Stimulated activated CD4-positive, alpha-beta T cell treated with anti-CD3 and anti-CD28 coated beads, Interleukin-12 subunit alpha, Interleukin-12 subunit beta, amount 100 ng/mL, for 4 hours (primary cell): ENCODE data around the gene DAB2IP.
"Not testable (repeated sequence)": the region's sequence is repeated elsewhere in the genome, so short reads cannot be mapped to it uniquely, and the experiment has no call there.

Source experiments
- DNase-seq: peaks from one replicate; pipeline ENCODE4 v3.0.0-alpha.2; 2020

DAB2IP gene

DNA sequence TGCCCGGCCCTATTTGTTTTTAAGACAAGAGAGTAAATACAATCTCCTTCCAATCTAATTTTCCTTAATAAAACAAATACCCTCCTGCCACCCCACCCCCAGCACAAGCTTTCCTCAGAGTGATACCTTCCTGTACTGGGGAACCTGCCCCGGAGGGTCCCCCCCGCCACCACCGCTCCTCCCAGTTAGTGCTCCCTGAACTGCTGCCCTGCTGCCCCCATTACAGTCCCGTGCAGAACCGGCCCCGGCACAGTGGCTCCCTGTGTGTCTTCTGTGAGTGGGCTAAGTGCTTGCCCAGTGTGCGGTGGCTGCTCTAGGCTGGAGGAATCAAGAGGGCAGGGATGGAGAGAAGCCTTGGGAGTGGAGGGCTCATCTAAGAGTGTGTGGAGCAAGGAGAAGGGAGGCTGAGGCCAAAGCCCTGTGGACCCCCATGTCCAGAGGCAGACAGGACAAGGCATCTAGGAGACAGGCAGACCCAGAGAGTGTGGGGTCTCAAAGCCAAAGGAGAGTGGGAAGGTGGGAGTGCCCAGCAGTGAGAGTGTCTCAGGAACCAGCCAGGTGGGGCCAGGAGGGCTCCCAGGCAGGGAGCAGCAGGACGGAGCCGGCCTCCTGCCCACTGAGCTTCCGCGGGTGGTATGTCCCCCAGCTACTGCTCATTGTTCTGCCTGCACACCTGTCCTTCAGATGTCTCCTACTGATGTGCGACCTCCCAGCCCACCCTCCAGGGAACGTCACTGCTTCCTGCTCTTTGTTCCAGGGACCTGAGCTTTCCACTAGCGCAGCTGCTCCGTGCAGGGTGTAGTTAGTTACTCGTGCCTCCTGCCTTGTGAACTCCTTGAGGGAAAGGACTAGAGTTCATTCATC, 129.0 kb downstream of the DAB2IP start:
- no peak for DNase-seq

DNA sequence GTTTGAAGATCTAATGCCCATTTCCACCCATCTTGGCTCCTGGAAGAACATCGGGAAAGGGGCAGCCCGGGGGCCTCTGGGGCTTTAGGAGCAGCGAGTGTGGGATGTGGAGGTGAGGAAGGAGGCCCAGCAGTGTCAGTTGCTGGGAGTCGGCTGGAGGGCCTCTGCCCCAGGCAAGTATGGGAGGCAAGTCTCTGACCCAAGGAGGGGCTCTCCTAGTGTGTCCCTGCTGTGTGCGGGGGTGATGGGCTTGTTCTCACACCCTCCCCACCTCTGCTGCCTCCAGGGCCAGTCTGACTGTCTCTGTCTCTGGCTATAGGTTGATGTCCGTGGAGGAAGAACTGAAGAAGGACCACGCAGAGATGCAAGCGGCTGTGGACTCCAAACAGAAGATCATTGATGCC, 129.7 kb downstream of the DAB2IP start:
- no peak for DNase-seq

DNA sequence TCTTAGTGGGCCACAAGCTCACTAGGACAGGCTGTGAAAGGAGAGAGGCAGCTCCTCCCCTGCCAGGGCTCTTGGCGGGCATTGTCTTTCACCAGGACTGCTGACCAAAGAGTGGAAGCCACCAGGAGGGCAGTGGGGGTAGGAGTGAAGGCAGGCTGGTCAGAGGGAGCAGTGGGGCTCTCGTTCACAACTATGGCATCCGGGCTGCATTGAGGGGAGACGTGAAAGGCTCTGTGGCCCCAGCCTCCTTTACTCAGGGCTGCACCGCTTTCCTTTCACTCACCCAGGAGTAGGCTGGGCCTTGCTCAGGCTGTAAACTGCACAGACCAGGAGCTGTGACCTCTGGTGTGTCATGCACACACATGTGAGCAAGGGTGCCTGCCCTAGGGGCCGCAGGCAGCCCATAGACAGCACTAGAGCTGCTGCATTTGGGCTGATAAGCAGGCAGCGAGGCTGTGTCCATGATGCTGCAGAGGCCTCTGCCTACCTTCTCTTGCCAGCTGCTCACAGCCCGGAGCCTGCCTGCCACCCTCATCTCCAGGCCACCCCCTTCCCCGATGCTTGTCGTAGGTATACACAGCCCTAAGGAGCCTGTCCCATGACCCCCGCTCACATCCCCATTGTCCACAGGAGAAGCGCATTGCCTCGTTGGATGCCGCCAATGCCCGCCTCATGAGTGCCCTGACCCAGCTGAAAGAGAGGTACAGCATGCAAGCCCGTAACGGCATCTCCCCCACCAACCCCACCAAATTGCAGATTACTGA, 130.4 kb downstream of the DAB2IP start:
- DNase-seq = no peak

DNA sequence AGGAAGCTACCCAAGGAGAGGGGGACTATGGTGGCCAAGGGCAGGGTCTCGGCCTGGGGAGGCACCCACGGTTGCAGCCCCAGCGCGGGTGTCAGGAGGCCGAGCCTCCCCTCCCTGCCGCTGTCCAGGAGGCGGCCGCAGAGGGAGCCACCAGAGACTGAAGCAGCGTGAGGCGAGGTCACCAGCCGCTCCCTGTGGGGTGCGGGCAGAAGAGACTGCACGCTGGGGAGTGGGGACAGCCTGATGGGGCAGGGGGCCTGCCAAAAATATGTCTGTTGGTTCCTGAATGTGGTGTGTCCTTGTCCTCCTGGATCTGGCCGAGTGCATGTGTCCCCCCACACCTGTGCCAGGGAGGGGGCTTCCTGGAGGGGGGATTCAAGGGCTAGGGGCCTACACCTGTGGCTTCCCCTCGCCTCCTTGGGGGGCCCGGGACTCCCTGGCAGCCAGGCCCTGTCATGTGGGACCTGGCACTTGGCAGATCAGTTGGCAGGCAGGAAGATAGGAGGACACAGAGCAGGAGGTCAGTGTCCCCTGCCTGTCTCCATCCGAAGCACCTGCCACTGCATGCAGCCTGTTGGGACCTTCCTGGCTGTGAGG, 131.2 kb downstream of the DAB2IP start:
- DNase-seq = no peak

DNA sequence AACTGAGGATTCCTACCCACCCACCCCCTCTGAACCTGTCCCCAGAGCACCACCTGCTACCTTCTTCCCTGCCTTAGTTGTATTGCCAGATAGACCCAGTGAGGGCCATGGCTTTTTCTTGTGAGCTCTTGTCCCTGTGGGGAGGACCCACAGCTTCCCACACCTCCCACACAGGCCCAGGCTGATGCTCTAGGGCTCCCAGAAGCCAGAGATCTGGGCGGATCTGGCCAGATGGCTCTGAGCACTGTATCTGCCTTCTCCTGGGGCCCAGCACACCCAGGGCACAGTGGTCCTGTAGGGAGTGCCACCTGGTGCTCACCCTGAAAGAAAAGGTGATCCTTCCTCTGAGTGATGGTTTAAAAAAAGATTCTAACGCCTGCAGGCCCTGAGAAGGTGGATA, 131.7 kb downstream of the DAB2IP start:
- DNase-seq = no peak

DNA sequence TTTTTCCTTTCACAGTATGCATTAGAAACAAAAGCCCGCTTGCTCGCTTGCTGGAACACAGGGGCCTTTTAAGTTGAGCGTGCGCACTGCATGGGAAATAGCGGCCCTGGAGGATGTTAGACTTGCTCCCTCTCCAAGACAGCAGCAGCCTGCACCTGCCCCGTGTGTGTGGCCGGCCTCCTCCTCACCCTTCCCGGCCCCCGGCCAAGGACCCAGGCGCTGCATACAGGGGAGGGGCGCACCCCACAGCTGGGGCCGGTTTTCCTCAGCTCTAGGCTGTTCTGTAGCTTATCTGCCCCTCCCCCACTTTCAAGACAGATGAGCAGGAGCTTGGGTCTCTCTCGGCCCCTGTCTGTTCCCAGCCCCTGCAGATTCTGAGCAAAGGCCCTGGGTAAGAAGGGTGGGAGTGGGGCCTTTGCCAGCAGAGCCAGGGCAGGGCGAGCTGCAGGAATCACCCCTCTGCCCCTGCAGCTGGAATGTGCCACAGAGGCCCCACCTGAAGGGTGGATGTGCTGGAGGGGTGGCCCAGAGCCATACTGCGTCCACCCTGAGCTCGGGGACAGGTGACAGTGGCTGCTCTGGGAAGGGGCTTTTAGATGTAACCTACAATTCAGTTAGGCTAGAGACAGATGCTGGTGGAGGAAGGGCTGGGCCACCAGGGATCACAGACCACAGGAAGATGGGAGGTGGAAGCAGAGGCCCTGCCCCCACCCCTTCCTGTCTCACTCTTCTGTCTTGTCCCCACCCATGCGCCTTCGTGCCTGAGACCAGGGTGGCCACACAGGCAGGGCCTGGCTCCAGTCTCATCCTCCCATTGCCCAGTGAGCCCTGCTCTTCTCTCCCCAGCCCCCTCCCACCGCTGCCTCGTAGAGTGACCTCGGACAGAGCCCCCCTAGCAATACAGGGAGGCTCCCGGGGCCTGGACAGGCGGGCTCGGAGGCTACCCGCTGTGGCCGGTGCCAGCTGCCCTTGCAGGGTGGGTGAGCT, 132.4 kb downstream of the DAB2IP start:
- no peak for DNase-seq

DNA sequence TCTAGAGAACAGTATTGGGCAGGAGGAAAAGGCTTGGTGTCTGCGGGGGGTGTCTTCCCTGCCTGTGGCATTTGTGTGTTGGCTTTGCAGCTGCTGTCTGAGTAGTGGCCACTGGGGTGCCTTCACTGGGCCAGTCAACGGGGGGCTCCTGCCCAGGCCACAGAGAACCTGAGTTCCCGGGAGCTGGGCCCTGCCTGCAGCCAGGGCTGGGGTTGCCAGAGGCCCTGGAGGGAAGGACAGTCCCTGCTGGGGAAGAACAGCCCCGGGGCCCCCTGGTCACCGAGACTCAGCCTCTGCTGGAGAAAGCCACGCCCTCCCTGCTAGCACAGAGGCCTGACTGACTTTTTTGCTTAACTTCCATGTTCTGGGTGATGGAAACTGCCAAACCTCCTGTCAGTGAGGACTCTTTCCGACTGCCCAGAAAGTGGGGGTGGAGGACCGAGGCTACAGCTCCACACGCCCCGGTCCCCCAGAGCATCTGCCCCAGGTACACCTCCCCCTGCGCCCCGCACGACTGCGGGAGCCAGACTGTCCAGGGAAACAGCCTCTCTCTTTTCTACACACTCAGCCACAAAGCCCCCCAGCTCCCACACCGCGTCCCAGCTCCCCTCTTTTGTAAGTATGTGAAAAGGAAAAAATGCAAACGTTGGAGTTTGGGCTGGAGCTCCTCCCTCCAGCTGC, 133.4 kb downstream of the DAB2IP start:
- DNase-seq = no peak

DNA sequence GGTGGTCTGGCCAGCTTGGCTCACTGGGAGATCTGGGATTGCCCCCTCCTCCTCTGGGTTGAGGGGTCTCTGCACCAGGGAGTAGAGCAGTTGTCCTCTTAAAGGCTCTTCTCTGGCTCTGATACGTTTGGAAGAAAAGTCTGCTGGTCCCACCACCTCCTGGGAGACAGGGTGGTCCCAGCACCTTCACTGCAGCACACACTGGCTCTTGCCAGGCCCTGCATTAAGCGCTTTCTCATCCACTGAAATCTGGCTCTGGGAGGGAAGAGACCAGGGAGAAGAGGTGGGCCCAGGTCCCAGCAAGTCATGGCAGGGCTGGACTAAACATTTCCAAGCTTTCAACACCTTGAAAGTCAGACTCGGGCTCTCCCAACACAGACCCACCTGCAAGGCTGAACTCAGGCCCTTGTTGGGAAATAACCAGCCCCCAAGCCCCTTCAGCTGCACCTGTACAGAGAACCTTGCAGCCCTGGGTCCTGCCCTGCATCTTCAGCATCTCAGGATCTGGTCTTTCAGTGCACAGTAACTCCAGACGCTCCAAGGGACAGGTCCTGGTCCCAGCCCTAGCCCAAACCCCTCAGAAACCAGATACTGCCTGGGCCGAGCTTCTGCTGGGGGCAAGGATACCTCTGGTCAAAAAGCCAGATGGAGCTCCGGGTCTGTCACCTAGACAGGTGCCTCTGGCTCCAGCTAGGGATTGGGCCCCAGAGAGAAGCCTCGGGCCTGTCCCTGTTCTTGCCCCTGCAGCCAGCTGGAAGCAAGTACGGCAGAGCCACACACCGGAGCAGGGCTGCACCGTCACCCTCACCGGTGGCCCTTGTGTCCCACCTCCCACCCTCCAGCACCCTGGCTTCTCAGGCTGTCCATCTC, 134.5 kb downstream of the DAB2IP start:
- no peak for DNase-seq

DNA sequence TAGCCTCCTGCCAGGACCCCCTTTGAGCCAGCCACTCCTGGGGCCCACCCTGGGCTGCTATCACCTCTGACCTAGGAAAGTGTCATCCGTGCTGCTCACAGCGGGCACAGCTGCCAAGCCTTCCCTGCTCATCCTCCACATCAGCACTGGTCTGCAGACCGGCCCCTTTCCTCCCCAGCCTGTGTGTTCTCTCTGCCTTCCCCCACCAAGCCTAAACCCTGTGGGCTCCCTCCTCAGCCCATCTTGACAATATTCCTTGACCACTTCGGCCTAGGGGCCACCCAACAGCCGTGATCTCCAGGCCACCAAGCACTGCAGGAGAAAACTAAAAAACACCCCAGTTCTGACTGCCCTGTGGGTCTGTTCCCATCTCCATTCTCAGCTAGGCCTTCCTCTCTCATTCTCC, 135.1 kb downstream of the DAB2IP start:
- no peak for DNase-seq

DNA sequence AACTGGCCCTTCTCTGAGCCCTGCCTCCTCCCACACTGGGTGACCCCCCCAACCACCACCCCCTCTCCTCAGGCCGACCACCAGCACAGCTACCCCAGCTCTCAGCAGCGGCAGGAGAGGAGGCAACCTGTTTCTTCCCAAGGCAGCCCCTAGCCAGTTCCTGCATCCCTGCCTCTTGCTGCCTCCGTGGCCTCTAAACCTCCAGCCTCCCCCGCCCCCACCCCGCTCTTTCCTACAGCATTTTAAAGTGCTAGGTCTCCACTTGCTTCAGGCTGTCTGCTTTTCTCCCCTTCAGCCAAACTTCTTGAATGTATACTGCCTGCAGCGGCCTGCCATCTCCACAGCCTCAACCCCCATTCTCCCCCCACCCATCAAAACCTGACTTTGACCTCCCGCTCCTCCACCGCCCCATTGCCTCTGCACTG, 135.6 kb downstream of the DAB2IP start:
- DNase-seq = no peak

DNA sequence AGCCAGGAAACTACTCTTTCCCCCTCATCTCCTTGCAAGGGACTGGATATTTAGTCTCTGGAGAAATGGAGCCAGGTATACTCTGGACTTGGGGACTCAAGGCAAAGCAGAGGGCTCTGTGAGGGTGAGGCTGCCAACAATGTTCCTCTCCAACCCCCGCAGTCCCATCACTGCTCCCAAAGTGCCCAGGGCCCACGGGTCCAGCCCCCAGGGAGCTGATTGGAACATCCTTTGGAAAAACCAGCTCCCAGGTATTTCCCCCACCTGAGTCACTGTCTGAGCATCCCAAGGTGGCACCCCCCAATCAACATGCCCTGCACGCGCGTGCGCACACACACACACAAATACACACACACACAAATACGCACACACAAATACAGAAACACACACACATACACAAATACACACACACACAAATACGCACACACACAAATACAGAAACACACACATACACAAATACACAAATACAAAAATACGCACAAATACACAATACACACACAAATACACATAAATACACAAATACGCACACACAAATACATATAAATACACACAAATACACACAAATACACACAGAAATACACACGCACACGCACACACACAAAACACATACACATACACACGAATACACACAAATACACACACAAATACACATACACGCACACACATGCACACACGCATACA, 137.4 kb downstream of the DAB2IP start:
- DNase-seq = no peak

DNA sequence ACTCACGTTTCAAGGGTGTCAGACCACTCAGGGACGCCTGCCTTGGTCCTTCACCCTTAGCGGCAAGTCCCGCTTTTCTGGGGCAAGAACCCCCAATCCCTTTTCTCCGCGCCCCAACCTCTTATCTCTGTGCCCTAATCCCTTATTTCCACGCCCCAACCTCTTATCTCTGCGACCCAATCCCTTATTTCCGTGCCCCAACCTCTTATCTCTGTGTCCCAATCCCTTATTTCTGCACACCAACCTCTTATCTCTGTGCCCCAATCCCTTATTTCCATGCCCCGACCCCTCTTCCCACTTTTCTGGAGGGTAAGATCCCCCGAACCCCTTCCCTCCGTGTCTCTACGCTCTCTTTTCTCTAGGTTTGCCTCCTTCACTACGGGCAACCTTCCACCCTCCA, 139.4 kb downstream of the DAB2IP start:
- DNase-seq = no peak

DNA sequence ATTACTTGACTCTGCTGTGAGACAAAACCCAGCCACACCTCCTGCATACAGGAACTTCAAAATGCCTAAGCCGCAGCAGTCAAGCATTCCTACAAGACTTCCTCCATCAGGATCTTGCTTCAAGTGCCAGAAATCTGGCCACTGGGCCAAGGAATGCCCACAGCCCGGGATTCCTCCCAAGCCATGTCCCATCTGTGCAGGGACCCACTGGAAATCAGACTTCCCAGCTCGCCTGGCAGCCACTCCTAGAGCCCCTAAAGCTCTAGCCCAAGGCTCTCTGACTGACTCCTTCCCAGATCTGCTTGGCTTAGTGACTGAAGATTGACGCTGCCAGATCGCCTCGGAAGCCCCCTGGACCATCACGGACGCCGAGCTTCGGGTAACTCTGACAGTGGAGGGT, 141.0 kb downstream of the DAB2IP start:
- DNase-seq = not testable (repeated sequence)

DNA sequence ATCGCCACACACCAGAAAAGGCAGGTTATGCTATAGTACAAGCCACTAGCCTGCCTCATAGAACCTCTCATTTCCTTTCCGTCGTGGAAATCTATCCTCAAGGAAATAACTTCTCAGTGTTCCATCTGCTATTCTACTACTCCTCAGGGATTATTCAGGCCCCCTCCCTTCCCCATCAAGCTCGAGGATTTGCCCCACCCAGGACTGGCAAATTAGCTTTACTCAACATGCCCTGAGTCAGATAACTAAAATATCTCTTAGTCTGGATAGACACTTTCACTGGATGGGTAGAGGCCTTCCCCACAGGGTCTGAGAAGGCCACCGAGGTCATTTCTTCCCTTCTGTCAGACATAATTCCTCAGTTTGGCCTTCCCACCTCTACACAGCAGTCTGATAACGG, 142.9 kb downstream of the DAB2IP start:
- DNase-seq = not testable (repeated sequence)

DNA sequence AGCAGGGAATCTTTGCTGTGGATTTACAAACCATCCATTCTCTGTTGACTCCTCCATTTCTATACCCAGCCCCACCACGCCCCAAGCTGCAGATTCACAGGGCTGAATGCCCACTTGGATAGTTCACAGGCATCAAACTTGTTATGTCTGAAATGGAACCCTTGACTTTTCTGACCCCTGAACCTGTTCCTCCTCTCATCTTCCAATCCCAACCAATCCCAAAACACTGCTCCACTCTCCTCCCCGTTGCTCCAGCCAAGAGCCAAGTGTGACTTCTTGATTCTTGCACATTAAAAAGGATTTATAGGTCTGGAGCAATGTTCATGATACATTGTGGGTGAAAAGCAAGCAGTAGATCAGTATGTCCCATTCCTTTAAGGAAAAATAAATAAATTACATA, 145.6 kb downstream of the DAB2IP start:
- no peak for DNase-seq

DNA sequence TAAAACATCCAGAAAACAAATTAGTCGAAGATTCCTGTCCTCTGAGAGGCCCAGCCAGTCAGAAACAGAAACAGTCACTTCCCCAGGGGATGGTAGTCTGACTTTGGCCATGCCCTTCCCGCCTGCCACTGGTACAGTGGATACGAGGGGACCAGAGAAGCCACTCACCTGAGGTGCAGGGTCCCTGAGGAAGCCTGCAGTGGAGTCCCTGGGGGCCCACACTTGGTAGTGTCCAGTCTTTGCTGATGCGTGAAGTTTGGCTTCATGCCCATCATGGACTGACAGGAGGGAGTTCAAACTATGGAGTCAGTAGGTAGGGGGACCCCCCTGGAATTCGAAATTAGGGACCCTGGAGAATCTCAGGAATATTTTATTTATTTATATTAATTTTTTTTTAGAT, 147.5 kb downstream of the DAB2IP start:
- DNase-seq = no peak

DNA sequence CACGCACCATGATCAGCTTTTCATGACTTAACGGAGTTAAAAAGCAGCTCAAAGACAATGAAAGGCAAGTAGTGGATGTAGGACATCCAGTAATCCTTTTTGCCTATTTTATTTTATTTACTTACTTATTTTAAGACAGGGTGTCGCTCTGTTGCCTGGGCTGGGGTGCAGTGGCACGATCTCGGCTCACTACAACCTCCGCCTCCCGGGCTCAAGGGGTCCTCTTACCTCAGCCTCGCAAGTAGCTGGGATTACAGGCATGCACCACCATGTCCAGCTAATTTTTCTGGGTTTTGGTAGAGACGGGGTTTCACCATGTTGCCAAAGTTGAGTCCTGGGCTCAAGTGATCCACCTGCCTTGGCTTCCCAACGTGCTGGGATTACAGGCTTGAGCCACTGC, 148.9 kb downstream of the DAB2IP start:
- no peak for DNase-seq

DNA sequence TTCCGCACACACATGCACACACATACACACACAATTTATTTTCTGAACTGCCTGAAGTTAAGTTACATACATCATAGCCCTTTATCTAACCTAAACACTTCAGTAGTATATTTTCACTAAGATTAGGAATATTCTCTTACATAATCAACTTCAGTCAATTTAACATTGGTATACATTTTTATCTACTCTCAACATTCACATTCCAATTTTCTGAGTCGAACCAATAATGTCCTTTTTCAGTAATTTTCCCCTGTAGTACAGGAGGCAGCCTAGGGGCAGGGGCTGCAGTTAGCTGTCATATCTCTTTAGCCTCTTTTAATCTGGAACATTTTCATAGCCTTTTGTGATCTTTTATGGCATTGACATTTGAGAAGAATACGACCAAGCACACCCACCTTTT, 150.1 kb downstream of the DAB2IP start:
- DNase-seq = no peak

DNA sequence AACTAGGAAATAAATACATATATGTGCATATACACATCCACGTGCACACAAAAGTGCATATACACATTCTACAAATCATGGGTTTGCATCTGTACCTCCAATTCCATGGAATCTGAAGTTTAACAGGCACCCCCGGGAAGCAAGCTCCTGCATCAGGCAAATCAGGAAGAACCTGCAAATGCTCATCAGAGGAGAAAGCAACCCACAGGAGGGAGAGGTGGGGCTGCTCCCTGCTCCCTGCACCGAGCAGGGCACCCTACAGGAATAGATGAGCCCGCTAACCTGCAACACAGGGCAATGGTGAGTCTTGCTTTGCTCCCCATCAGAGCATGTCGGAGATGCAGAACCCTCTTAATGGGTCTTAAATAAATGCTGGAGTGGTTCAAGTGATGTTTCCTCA, 151.3 kb downstream of the DAB2IP start:
- no peak for DNase-seq

DNA sequence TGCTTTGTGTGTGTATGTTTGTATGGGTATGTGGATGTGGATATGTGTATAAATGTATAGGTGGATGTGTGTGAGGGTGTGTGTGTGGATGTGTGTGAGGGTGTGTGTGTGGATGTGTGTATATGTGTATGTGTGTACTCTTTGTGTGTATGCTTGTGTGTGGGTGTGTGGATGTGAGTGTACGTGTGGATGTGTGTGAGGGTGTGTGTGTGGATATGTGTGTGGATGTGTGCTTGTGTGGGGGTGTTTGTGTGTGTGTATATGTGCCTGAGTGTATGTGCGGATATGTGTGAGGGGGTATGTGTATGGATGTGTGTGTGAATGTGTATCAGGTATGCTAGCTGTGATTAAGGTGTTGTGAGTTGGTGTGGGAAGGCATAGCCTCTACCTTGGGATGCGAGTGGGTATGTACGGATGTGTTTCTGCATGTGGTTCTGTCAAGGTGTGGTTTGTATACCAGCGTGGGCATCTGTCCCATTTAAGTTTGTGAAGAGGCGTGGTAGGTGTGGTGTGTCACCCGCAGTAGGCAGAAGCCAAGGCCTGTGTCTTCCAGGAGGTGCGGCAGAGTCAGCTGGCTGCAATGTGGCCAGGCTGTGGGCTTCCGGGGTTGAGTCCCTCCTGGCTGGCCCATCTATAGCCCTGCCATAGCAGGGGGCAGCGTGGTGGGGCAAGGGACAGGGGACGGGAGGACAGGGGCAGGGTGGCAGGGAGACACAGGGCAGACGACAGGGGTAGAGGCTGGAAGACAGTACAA, 155.8 kb downstream of the DAB2IP start:
- DNase-seq = no peak
